ENCODE measurements around the gene PGGT1B. TPM values are rescaled to one million over a fixed set of nuclear protein-coding genes. Genes with fewer than 3 reads are reported as not detected.

The PGGT1B gene
- total RNA-seq, 1 experiment from 2014 or later, result 59.7 TPM

- H2BK5ac ChIP-seq (ENCODE audit: insufficient read length, low read length), result no peak overlapping the region
- H4K5ac ChIP-seq (ENCODE audit: insufficient read length, low read depth, low read length), result no peak overlapping the region
- DNase-seq, result no peak
- peaks cover 18 to 27% of the 10 kb centered on the region in 2 experiments for H3K9me3 Mint-ChIP-seq
- H3K23me2 ChIP-seq (ENCODE audit: insufficient read length, low read depth, low read length, poor library complexity, severe bottlenecking), result no peaks in the 10 kb centered on the region
- WGBS (ENCODE audit: extremely low coverage, insufficient read length, low lambda C conversion rate), result no CpG with 5 or more reads among the region's 3 CpGs
- H4K8ac ChIP-seq (replicated peaks; ENCODE audit: insufficient read length, low read depth, low read length), result no peak overlapping the region
- H3K27me3 ChIP-seq (ENCODE audit: insufficient read depth, low read length), result no peaks in the 10 kb centered on the region
- TF ChIP-seq, protein P1, sequence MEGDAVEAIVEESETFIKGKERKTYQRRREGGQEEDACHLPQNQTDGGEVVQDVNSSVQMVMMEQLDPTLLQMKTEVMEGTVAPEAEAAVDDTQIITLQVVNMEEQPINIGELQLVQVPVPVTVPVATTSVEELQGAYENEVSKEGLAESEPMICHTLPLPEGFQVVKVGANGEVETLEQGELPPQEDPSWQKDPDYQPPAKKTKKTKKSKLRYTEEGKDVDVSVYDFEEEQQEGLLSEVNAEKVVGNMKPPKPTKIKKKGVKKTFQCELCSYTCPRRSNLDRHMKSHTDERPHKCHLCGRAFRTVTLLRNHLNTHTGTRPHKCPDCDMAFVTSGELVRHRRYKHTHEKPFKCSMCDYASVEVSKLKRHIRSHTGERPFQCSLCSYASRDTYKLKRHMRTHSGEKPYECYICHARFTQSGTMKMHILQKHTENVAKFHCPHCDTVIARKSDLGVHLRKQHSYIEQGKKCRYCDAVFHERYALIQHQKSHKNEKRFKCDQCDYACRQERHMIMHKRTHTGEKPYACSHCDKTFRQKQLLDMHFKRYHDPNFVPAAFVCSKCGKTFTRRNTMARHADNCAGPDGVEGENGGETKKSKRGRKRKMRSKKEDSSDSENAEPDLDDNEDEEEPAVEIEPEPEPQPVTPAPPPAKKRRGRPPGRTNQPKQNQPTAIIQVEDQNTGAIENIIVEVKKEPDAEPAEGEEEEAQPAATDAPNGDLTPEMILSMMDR (conservative IDR thresholded peaks at IDR 0.05), result no peak
- H3K4me1 ChIP-seq (ENCODE audit: insufficient read depth, low read length), result no peaks in the 10 kb centered on the region
- no peaks in the 10 kb centered on the region for H3K27me3 Mint-ChIP-seq (ENCODE audit: low read depth)
- H2BK120ac ChIP-seq (ENCODE audit: low read depth, low read length, poor library complexity, severe bottlenecking), result no peak overlapping the region
- H3K79me2 ChIP-seq (ENCODE audit: insufficient read depth, low read length), result peaks cover 5% of the 10 kb centered on the region; the same call in 1 of the 2 replicates
- no peak overlapping the region for H3K23ac ChIP-seq (ENCODE audit: insufficient read length, low read depth, low read length)
- no peak overlapping the region for H2AK5ac ChIP-seq (ENCODE audit: insufficient read length, low read length)
- no peak overlapping the region for H3K4me3 Mint-ChIP-seq
- no peaks in the 10 kb centered on the region for H4K20me1 ChIP-seq (ENCODE audit: control insufficient read depth, insufficient read depth, insufficient read length)
- H3K36me3 Mint-ChIP-seq (ENCODE audit: insufficient read depth in 1 of 3, low read depth in 3 of 3), result peaks cover 32 to 46% (median 42%) of the 10 kb centered on the region in 3 experiments
- H2BK12ac ChIP-seq (ENCODE audit: insufficient read length, low read depth, low read length), result no peak overlapping the region
- no peak overlapping the region for H3K27ac ChIP-seq (ENCODE audit: insufficient read length, low read depth, low read length)
- no peak overlapping the region for H3K14ac ChIP-seq (ENCODE audit: insufficient read depth, low read length)
- H2BK15ac ChIP-seq (ENCODE audit: low read depth, low read length), result no peak overlapping the region
- H3K4me2 ChIP-seq (ENCODE audit: insufficient read depth, insufficient read length, low read length), result no peak overlapping the region
- no peak overlapping the region for H4K91ac ChIP-seq (ENCODE audit: insufficient read length, low read depth, low read length)
- H3K79me1 ChIP-seq (ENCODE audit: insufficient read depth, low read depth, low read length, poor library complexity, severe bottlenecking), result peaks cover 3% of the 10 kb centered on the region
- H3K9me3 ChIP-seq (ENCODE audit: control insufficient read depth, low read depth, low read length), result peaks cover 14% of the 10 kb centered on the region
- H2BK20ac ChIP-seq (ENCODE audit: low read depth, low read length, poor library complexity, severe bottlenecking), result no peak overlapping the region
- no peak overlapping the region for H3K56ac ChIP-seq (ENCODE audit: insufficient read length, low read depth, low read length)
- H3K4ac ChIP-seq (ENCODE audit: low read depth, low read length), result no peak overlapping the region
- H2AFZ ChIP-seq (ENCODE audit: low read length), result no peak overlapping the region
- H3K18ac ChIP-seq (ENCODE audit: insufficient read length, low read depth, low read length), result no peak overlapping the region
- H3K4me1 Mint-ChIP-seq, result no peaks in the 10 kb centered on the region
- H3K9ac ChIP-seq (ENCODE audit: extremely low read depth, insufficient read length, low read length), result no peak overlapping the region
- no peak overlapping the region for H3T11ph ChIP-seq (ENCODE audit: low read length)
- H3K27ac Mint-ChIP-seq, result no peak overlapping the region
These were observed 101.7 kb downstream of the PGGT1B start for GRCh38 chr5:115160975-115161475.

Other genes with a start within 250 kb of the PGGT1B start
- gene TRIM36, start 93.0 kb downstream of the PGGT1B start, total RNA-seq (2021), result 14.6 and 19.3 TPM in 2 replicates
- 13.0 and 13.2 TPM in 2 replicates for gene CCDC112, start 33.8 kb upstream of the PGGT1B start, total RNA-seq (2021)